Cardiac fibroblast (primary cell): Measurements from ENCODE around the gene SELPLG.

ENCODE experiments used
- DNase-seq, 2 donors: peaks; one replicate each; pipeline versions ENCODE4 v3.0.0 to v3.0.0-alpha.2; 2010; ENCODE audit warnings: low read depth in 2 of 2
- H3K4me3 ChIP-seq, 2 donors: replicated peaks in 1 of 2; 1 replicate in 1 of 2; 2 replicates in 1 of 2; pipeline ENCODE4 v1.5.1; 2011; ENCODE audit warnings: low read depth in 2 of 2, low read length in 2 of 2, mild to moderate bottlenecking in 2 of 2, moderate library complexity in 1 of 2
- TF ChIP-seq, protein P1 (sequence below): IDR thresholded peaks from one replicate; pipeline ENCODE4 v1.5.1; 2011; ENCODE audit warnings: low read depth, mild to moderate bottlenecking, low read length, inconsistent platforms

The SELPLG gene

DNA sequence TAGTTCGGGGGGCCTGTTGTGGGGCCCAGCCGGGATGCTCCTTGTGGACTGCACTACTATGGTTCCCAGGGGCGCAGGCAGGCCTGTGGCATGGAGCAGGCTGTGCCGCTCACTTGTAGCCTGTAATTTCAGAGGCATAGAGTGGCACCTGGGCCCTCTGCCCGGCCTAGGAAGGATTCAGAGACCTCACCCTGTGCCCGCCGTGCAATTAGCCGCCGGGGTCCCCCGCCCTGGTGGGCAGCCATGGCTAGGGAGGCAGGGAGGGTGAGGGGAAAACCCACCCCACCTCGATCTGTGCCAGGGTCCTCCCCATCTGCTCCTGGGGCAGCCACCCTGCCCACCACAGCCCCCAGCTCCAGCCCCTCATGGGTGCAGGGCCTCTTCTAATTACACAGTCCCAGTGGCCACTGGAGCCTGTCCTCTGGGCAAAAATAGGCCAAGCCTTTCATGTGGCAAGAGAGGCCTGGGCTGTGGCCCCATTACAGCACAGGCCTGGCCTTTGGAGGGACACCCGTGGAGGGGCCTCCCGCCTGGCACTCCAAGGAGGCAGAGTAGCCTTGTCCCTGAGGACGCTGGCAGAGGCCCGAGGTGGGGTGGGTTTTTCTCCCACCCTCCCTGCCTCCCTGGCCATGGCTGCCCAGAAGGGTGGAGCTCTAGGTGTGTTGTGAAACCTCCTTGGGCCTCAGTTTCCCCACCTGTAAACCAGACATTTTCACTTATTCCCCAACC is 30.6 kb downstream of the SELPLG start:
- H3K4me3 ChIP-seq: no peak overlapping the region
- TF ChIP-seq, protein P1, sequence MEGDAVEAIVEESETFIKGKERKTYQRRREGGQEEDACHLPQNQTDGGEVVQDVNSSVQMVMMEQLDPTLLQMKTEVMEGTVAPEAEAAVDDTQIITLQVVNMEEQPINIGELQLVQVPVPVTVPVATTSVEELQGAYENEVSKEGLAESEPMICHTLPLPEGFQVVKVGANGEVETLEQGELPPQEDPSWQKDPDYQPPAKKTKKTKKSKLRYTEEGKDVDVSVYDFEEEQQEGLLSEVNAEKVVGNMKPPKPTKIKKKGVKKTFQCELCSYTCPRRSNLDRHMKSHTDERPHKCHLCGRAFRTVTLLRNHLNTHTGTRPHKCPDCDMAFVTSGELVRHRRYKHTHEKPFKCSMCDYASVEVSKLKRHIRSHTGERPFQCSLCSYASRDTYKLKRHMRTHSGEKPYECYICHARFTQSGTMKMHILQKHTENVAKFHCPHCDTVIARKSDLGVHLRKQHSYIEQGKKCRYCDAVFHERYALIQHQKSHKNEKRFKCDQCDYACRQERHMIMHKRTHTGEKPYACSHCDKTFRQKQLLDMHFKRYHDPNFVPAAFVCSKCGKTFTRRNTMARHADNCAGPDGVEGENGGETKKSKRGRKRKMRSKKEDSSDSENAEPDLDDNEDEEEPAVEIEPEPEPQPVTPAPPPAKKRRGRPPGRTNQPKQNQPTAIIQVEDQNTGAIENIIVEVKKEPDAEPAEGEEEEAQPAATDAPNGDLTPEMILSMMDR: no peak
- DNase-seq: no peak

DNA sequence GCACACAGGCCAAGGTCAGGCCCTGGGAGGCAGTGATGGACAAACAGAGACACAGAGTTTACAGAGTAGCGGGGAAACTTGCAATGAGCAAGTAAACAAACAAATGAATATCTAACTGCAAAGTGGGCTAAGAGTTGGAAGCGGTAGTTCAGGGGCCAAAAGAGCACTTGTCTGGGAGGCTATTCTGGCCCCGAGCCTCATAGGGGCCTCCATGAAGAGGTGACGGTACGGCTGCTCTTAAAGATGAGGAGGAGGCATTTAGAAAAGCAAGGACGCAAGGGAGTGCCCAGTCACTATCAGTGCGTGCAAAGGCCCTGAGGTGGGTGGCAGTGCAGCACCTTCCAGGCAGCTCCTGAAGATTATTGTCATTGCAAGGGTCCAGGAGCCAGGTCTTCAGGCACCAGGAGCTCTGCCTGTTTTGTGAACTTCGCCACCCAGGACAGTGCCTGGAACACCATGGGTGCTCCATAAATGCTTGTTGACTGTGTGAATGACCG is 31.4 kb downstream of the SELPLG start:
- H3K4me3 ChIP-seq: no peak overlapping the region
- DNase-seq: no peak
- TF ChIP-seq, protein P1: no peak

DNA sequence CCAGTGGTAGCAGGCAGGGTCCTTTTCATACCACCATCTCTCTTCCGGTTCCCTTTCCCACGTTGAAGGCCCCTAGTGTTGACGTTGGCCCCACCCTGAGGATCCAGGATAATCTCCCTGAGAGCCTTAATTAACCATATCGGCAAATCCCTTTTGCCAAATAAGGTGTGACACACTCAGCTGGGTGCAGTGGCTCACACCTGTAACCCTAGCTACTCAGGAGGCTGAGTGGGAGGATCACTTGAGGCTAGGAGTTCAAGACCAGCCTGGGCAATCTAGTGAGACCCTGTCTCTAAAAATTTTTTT is 33.0 kb downstream of the SELPLG start:
- TF ChIP-seq, protein P1: no peak
- no peak for DNase-seq
- H3K4me3 ChIP-seq: no peak overlapping the region

DNA sequence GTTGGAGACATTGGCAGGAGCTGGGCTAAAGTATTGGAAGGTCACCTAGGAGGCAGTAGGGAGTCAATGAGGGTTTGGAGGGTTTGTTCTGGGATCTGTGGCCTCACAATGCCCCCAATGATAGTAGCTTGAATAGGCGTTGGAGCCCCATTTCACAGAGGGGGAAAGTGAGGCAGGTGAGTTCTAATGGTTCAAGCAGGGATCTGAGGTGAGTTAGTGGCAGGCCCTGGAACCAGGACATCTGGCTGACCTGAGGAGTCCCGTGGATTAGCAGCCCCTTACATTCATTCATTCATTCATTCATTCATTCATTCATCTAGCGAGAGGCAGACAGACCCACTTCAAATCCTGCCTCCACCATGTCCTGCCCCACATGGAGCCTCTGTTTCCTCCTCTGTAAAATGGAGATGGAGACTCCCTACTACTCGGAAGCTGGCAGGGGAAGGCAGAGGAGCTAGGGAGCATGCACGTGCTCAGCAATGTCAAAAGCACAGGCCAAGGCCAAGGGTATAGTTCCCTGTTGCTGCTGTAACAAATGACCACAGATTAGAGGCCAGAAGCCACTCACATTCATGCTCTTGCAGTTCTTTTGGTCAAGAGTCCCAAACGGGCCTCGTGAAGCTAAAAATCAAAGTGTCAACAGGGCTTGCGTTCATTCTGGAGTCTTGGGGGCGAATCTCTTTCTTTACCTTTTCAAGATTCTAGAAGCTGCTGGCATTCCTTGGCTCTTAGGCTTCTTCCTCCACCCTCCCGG is 33.6 kb downstream of the SELPLG start:
- H3K4me3 ChIP-seq: no peak overlapping the region
- DNase-seq: no peak
- TF ChIP-seq, protein P1: no peak

DNA sequence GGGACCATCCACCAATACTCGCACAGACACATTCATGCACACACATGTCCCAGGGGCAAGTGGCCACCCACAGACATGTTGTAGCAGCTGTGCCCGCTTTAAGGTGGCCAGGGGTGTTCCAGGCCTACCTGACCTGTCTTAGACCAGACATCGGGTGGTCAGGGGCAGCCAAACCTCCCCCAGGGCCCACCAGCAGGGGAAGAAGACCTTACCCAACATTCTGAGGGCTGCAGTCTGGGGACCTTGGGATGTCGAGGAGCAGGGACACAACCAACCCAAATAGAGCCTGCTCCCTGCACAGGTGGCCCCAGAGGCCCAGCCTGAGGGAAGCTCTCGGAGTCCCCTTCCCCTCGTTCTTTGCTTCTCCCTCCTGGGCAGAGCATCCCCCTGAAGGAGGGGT is 34.2 kb downstream of the SELPLG start:
- no peak for DNase-seq
- H3K4me3 ChIP-seq: no peak overlapping the region
- TF ChIP-seq, protein P1: no peak

DNA sequence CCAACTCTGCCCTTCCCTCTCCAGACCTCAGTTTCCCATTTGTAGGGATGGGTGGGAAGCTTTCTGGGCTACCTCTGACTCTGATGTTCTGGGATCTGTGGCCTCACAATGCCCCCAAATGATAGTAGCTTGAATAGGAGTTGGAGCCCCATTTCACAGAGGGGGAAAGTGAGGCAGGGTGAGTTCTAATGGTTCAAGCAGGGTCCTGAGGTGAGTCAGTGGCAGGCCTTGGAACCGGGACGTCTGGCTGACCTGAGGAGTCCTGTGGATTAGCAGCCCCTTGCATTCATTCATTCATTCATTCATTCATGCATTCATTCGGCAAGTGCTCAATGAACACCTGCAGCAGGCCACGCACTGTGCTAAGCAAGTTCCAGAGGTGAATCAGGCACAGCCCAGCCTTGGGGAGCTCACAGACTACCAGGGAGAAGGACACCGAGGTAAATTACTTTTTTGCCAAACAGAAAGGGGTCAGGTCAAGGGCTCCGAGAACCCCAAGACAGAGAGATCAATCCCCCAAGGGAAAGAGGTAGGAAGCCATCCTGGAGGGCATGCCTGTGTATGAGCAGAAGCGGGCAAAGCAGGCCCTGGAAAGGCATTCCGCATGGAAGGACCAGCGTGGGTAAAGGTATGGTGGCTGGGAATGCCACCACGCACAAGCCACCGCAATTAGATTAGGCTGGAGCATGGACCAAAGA is 35.0 kb downstream of the SELPLG start:
- TF ChIP-seq, protein P1: no peak
- no peak for DNase-seq
- H3K4me3 ChIP-seq: no peak overlapping the region
